CD4-positive, alpha-beta T cell treated with Interleukin-6 for 4 hours (primary cell): ENCODE measurements around the gene TMEM108.

Experiments
- DNase-seq: peaks from one replicate; pipeline ENCODE4 v3.0.0-alpha.2; 2020; ENCODE audit warnings: mixed read lengths

Gene TMEM108

DNA sequence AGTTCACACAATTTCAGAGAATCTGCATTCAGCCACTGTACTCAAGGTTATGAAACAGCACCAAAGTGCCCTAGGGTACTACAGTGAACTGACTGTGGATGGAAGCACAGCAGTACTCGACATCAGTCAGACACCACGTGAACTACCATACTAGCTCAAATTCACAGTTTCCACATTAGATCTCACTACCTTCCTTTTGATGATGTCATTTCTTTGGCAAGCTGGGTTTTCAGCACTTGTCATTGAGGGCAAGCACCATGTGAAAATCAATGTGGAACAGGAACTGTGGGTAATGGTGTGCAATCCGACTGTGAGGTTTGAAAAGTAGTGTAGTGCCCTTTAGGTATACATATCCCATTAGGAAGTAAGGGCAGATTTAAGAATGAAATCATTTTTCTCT, 251.1 kb downstream of the TMEM108 start:
- no peak for DNase-seq

DNA sequence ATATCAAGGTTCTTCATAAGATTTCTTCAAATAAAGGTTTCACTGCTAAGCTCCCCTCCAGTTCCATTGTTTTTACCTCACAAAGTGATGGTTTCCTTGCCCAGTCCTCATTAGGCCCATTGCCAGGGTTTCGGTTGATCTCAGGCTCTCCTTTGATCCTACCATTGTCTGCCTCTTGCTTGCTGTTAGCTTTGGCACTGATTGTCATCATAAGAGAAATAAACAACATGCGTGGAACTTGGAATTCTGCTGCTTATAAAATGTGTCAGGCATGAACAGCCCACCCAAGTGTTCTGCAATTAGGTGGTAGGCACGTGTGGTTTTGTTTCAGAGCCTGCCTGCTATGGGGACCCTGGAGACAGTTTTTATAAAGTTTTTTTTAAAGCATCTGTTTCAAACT, 254.1 kb downstream of the TMEM108 start:
- no peak for DNase-seq

DNA sequence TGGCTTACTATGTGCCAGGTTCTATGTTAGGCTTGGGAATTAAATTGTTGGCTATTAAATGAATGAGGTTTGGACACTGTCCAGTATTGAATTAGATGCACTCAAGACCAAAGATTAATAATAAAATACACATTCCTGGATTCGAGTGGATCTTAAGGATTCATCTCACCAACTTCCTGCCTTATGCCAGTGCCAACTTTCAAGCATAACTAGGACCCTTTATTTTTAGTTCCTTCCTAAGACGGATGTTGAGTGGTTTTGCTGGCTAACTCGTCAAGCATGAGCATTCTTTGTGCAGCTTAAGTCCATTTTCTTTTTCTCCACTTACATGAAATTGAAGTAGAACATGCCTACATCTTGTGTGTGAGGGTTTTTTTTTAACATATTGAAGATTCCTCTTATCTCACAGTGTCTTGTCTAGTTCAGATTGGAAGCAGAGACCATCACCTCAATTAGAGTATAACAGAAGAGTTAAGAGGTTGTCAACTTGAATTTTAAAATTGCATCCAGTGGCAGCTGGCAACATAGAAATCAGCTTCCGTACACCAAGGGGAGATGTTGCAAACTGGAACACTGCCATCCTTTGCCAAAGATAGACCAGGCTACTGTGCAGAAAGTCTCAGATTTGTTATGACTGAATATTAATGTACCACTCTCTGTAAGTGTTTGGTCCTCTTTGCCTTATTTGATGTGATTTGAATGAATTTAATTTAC, 255.4 kb downstream of the TMEM108 start:
- DNase-seq, result no peak

DNA sequence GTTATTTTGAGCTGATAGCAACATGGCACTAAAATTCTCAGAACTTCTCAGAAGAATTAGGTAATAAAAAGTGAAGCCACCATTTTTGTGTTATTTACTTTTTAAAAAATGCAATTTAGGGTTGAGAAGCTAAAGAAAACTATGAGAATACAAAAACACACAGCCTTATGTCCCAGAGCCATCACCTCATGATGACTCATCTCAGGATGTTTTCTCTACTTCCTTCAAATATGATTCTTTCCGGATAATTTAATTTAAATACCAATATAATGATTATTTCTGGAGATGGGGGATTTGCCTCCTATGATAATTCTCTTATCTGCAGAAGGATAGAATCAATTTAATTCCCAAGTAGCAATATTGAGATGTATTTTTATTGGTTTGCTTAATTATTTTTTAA, 256.1 kb downstream of the TMEM108 start:
- no peak for DNase-seq

DNA sequence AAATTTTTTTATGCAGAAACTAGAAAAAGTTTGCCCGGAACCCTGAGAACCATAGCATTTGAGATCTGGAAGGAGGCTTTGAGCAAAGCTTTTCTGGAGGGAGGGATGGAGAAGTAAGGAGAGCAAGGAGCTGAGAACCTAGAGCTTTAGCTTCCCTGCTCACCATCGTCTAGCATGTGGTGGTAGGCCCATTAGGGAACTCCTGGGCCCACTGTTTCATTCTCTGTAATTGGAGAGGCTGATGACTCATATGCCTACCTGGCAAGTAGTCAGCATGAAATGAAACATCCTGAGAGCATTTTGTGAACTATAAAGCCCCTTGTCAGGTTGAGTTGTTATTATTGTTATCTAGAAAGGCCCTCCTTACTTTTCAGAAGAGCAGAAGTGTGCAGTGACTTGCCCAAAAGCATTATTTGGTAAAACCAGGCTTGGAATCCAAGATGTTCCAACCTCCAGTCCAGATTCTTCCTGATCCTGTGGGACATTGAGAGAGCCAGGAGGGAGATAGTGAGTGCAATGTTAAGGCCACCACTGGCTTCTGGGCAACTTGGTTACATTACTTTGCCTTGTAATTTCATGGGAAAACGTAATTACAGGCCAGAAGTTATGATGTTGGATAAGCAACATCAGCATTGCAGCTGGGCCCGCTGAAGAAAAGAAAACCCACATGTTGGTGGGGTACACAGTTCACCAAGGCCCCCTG, 257.2 kb downstream of the TMEM108 start:
- DNase-seq, result no peak

DNA sequence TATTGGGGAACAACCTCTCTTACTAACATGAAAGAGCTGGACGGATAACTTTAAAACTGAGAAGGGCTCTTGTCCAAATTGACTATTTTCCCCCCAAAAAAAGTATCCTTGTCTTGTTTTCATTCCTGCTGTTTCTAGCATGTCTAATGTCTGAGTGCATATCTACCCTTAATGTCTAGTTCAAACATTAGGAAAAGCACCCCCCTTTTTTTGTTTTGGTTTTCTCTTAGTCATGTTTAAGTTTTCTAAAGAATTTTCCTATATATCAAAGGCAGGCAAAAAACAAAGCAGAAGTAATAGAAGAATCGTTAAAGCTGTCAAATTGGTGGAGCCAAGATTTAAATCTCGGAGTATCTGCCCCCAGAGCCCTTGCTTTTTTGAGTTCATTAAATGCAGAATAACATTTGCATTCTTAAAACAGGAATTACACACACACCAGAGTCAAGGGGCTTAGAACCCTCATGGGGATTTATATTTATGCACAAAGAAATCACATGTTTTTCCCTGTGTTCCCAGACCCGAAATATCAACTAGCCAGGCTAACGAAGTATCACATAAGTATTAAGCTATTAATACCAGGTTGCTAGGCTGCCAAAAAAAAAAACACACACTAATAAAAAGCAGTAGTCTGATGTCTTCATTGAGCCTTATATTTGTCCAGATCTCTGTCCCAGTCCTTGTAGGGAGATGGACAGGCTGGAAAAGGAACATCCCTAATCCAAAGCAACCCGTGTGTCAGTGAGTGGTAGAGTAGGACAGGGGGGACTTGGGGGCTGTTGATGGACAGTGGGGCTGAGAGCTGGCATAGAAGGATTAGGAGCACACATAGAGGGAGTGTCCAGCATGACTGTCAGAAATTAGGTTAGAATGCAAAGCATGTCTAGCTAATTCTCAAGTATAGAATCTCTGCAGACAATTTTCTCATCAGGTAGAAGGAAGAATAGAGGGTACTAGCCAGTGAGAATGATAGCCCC, 258.0 kb downstream of the TMEM108 start:
- DNase-seq, result no peak

DNA sequence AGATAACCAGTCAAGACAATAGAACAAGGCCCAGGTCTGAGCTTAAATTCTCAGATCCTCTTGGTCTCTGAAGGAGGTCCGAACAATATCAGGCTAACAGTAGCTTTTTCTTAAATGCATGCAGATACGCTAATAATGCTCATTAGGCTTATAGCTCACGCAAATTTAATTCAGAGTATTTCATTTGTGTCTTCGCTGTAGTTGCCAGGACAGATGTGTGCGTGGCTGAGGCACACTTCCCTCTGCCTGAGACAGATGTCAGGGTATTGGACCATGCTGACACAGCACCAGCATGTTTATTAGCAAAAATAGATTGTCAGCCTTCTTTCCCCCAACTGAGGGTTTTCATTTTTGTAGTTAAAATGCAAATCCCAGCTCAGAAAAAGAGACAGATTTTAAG, 258.8 kb downstream of the TMEM108 start:
- DNase-seq, result no peak

DNA sequence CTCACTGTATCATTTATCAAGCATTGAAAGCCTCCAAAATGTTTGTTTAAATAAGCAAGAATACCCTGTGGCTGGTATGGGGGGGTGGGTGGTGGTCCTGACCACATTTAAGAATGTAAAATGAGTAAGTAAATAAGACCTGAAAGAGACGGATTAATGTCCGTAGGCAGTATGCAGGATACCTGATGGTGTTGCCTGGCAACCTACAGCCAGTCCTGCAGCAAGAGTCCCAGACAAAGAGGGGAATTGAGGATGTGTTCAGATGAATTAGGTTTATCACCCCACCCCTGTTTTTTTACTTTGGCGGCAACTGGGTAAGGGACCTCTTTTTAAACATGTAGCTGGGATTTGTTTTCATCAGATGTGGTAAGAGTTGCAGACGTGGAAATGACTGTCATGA, 261.9 kb downstream of the TMEM108 start:
- no peak for DNase-seq

DNA sequence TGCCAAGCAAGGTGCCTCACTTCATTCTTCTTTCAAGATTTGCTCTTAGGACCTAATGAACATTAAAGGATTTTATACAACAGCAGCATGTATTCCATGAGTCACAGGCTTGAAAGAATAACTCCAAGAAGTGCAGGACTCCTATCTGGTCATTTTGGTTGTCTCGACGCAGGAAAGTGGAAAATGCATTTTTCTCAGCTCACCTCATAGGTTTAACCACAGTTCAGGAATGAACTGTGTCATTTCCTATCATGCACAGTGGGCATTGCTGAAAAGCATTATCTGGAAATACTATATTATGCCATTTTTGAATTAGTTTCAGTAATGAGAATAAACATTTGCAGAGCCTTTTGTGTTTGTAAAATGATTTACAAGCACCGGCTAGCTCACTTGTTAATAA, 263.0 kb downstream of the TMEM108 start:
- no peak for DNase-seq

DNA sequence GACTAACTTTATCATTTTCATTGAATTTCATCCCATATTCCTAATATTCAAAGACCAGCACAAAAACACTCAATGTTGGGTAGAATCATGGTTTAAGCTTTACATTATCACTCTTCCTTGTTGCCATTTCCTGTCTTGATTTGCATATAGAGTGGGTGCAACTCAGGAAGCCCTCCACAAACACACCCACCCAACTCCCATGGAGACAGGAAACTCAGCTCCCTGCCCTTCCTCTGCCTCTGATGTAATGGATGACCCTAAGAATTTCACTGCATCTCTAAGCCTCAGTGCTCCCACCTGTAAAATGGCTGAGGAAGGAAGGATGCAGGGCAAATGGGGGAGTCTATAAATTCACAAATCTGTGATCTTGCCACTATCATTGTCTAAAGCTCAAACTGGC, 263.5 kb downstream of the TMEM108 start:
- DNase-seq, result no peak

DNA sequence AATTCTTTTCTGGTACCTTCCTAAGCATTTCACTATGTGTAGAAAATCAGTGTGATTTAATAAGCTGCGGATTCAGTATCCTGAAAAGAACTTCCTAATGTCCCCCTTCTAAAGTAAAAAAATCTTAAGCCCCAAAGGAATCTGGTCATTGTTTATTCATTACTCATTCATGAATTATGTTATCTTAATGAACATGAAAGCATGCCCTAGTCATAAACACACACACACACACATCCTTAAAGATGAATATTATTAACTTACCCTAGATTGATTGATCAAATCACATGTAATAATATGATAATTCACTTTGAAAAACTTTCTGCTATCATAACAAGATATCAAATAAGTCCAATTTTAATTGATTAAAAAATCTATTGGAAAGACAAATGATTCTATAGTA, 265.2 kb downstream of the TMEM108 start:
- DNase-seq, result no peak

DNA sequence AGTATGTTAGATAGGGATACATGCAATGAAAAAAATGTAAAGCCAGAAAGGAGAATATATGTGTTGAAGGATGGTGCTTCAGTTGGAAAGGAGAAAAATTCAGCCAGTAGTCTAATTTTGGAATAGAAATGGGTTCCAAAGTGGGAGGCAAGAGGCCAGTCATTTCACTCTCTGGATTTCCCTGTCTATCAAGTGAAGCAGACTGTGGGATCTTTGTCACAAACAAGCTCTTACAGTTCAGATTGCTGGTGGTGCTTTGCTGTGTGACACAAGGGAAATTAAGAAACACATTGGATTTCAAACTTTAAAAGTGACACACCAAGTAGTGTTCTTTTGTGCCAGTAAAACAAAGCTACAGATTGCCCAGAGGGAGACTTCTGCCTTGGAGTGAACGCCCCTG, 279.7 kb downstream of the TMEM108 start:
- no peak for DNase-seq

DNA sequence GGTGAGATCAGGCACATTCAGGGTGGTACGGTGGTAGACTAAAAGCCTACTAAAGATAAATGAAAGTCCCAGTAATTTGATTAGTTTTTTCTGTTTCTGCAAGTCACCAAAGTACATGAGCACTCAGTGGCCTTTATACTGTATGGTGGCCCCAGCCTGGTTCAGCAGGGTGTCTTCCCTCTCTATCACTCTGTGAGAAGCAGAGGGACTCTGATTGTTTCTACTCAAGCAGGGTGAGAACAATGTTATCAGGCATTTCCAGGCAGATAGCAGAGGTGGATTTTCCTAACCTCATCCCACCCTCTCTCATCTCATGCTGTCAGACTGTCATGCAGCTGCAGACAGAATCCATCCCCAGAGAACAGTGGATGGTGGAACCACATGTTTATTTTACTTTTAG, 290.2 kb downstream of the TMEM108 start:
- no peak for DNase-seq

DNA sequence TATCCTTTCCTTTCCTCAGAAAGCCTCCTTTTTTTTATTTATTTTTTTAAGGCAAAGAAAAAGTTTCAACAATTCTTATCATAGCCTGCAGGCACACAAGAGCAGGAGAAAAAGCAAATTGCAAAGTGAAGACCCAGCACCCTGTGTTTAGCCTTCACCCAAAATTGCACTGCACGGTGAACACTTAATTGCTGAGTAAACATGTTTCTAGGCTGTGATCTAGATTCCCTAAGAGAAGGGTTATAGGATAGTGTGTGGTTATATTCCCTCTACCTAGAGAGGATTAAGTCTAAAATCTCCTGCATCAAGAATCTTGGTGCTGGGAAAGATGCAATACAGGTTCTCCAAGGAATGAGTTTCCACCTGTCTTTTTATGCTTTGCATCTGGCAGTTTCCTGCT, 291.4 kb downstream of the TMEM108 start:
- DNase-seq, result no peak

DNA sequence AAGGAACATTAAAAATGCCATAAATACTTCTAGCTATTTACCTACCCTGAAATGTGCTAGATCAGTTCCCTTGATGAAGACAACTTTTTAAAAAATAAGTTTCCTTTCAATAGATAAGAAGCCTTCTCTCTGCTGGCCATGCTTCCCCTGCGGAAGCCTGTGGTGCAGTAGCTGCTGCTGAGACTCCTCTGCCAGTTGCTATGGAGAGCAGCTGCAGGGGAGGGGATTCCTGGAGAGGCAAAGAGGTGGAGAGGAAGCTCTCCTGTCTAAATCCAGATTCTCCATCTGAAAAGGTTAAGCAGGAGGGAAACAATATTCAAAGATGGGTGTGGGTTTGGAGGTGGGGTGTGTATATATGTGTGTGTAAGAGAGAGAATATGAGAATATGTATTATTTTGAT, 291.9 kb downstream of the TMEM108 start:
- no peak for DNase-seq

DNA sequence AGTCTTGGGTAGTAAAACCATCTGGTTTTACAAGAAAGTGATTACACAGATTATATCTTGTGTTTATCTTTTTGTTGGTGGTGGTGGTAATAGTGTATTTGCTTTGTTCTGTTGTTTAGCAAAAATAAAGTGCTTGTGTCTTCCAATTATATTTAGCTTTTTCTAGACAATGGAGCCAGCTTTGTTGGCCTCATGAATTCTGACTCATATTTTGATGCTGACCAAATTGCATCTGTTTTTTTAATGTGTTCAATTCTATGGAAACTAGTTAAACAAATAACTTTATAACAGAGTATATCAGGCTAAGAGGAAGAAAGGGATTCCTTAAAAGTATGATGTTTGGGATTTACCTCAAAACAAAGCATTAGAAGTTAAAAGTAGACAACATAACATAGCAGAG, 292.3 kb downstream of the TMEM108 start:
- DNase-seq, result no peak

DNA sequence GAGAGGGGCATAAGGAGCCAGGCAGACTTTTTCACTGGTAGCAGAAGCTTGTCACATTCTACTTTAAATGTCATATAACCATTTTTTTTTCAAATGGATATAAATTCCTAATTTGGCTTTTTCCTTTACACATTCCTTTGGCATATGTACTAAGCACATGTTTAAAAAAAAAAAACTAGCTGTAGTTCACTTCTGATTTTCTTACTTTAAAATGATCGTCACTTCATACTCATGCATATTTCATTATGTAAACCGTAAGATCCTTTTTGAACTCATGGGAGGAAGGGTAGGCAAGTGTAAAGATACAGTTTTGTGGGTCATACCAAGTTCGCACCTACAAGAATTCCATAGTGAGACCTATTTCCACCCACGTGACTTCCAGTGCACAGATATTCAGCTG, 316.5 kb downstream of the TMEM108 start:
- DNase-seq, result no peak

DNA sequence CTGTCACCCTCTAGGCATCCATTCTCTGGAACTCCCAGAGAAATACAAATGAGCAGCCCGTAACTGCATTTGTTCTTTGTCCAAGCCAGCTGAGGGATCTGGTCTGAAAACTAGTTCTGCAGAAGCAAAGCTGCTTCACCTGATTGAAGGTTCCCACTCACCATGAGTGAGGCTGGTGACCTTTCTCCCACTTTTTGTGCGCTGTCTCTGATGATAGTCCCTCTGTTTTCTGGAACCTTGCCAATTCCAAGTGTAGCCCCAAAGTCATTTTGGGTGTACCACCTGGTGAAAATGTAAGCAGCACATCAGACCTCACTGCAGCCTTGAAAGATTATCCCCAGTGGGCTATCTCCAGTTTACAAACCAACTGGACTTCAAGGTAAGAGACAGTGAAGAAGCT, 322.3 kb downstream of the TMEM108 start:
- DNase-seq, result no peak

DNA sequence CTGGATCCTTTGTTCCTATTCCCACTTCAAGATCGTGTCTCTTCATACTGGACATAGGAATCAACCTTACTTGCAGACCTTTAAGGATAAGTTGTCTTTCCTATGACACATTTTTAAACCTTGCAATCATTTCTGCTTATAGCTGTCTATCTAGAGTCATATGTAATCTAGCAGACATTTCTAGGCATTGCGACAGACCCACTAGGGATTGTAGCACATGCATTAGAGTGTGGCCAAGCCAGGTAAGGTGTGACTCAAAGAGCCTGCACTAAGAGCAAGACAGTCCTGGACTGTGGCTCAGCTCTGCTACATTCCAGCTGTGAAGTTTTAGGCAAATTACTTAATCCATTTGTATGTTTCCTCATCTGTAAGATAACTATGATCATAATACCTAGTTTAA, 322.8 kb downstream of the TMEM108 start:
- no peak for DNase-seq

DNA sequence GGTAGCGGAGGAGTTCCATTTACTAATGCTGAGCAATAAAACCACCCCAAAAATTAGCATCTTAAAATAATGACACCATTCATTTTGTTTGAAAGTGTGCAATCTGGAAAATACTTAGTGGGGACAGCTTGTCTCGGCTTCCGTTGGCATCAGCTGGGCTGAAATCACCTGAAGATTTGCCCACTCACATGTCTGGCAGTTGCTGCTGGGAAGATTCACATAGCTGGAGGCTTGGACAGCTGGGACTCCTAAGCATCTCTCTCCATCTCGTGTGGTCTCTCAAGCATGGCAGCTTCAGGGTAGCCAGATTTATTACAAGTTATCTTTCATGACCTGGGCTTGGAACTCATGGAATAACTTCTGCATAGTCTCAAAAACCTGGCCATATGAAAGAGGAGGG, 323.2 kb downstream of the TMEM108 start:
- DNase-seq, result no peak

DNA sequence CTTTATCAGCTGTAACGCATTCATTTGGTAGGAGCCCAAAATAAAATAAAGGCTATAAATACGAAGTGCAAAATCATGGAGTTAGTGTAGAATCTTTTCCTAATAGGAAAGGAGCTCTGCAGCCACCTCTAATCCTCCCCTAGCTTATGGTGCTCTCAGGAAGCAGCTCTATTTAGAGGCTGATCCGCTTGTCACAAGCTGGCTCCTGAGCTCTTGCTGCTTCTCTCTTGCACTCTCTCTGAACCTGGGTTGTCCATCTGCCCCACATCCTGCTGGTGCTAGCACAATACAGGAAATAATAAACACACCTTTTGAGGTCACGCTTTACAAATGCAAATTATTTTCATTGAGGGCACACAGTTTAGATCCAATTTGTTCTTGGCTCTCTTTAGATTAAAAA, 324.3 kb downstream of the TMEM108 start:
- no peak for DNase-seq

DNA sequence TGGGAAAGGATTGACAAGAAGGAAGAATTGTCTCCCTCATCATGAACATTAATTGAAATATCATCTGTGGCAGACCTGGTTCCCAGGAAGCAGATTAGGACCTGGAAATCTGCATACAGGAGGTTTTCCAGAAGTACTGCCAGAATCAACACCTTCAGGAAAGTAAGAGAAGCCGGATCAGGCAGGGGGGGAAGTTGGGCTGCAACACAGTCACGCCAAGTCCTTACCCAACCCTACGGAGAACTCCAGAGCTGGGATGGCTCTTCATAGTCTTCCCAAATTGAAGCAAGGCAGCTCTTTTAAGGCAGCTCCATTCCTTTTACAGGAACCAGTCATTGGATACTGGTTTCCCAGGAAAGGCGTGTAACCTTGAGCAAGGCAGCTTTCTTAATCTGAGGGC, 326.5 kb downstream of the TMEM108 start:
- DNase-seq, result no peak

DNA sequence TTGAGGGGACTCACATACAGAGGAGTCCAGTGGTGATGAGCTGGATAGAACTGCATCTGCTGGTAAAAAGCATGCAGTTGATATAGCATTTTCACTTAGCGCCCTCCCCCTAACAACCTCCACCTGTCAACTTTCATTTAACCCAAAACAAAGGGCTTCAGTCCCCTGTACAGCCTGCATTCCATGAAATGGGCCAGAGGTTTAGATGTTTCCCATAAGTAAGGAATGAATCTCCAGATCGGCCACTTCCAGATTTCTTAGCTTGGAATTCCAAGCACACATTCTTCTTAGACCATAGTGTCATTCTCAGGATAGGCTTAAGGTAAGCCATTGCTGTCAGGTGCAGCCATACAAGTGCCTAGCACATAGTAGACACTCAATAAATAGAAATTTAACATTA, 328.7 kb downstream of the TMEM108 start:
- no peak for DNase-seq

DNA sequence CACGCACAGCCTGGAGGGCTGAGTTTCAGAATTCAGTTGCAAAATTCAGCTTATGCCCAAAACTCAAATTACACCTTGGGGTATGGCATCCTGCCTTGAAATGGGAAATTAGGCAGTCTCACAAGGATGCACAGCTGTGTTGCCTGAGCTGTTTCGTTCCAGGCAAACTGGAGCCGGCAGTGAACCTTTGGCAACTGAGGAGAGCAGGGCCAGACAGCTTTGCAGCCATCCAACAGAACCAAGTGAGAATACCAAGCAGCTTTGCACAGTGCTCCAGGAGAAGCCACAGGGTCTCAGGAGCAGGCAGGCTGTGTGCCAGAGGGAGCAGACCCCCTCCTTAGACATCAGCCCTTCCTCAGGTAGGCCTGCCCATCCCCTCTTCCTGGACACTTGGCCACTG, 329.2 kb downstream of the TMEM108 start:
- no peak for DNase-seq
